NCI-H2227 treated with DMSO at 0.1 percent for 48 hours (cell line): ENCODE measurements around the gene PRPF6.
"Not testable (repeated sequence)": the region's sequence is repeated elsewhere in the genome, so short reads cannot be mapped to it uniquely, and the experiment has no call there.

Experiments
- DNase-seq: peaks from one replicate; lab custom pipeline; 2025; lab: John Stamatoyannopoulos, UW

The PRPF6 gene

DNA sequence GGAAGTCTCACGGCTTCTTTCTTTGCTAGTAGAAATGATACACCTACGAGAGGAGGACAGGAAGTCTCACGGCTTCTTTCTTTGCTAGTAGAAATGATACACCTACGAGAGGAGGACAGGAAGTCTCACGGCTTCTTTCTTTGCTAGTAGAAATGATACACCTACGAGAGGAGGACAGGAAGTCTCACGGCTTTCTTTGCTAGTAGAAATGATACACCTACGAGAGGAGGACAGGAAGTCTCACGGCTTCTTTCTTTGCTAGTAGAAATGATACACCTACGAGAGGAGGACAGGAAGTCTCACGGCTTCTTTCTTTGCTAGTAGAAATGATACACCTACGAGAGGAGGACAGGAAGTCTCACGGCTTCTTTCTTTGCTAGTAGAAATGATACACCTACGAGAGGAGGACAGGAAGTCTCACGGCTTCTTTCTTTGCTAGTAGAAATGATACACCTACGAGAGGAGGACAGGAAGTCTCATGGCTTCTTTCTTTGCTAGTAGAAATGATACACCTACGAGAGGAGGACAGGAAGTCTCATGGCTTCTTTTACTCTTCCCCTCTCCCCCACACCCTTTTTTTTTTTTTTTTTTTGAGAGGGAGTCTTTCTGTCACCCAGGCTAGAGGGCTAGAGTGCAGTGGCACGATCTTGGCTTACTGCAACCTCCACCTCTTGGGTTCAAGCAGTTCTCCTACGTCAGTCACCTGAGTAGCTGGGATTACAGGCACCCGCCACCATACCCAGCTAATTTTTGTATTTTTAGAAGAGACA, 31.6 kb downstream of the PRPF6 start:
- not testable (repeated sequence) for DNase-seq

GRCh38 chr20:64015635-64016034, 34.7 kb downstream of the PRPF6 start:
- DNase-seq = no peak

GRCh38 chr20:64021124-64021975, 40.4 kb downstream of the PRPF6 start:
- no peak for DNase-seq

DNA sequence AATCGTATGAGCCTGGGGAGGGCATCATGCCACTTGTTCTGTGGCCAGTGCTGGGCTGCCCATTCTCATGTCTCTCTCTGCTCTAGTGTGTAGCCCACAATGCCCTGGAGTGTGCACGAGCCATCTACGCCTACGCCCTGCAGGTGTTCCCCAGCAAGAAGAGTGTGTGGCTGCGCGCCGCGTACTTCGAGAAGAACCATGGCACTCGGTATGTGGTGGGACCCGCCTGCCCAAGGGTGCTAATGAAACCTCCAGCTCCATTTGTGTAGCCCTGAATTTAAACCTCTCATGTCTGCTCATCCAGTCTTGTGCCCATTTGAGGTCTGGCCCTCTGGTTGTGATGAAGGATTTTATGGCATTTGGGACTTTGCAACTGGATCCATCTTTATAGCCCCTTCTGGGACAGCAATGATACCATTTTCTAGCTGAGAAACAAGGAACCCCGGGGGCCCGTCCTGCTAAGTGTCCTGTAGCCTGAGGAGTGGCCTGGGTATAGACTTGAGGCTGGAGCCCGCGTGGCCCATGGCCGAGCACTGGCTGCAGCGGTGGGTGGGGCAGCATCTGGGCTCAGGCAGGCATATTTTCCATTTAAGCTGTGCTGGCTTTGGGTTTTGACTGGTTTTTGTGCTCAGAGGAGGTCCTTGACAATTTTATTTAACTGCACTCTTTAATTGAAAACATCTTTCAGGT, 41.9 kb downstream of the PRPF6 start:
- no peak for DNase-seq

- DNase-seq = no peak
These were observed 42.6 kb downstream of the PRPF6 start for GRCh38 chr20:64023361-64024140.

DNA sequence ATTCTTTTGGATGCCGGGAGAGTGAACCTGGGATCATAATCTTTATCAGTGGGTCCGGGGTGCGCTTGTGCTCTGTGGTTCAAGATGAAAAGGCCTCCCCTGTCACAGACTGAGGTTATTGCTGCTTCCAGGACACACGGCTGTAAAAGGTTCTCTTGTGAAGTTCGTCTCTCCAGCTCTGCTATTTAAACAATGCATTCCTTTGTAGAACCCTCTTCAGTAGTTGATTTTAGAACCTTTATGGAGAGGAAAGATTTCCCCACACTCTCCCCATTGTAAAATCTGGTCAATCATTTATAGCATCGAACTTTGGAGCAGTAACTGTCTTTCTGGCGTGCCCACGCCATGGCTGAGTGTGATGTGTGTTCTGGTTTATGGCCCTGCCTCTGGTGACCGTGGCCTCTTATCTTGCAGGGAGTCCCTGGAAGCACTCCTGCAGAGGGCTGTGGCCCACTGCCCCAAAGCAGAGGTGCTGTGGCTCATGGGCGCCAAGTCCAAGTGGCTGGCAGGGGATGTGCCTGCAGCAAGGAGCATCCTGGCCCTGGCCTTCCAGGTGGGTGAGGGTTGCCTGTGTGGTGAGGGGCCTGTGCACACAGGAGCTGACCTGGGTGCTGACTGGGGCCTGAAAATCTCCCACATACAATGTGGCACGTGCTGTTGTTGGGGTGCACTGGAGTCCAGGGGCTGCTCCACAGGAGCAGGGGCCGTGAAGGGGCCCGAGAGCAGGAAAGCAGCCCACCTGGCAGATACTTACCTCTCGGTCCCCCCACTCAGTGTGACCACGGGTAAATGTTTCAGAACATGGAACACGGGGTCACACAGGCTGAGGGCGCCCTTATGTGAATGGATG, 43.4 kb downstream of the PRPF6 start:
- DNase-seq = no peak

- no peak for DNase-seq
These were observed 44.3 kb downstream of the PRPF6 start for GRCh38 chr20:64025101-64025825.

DNA sequence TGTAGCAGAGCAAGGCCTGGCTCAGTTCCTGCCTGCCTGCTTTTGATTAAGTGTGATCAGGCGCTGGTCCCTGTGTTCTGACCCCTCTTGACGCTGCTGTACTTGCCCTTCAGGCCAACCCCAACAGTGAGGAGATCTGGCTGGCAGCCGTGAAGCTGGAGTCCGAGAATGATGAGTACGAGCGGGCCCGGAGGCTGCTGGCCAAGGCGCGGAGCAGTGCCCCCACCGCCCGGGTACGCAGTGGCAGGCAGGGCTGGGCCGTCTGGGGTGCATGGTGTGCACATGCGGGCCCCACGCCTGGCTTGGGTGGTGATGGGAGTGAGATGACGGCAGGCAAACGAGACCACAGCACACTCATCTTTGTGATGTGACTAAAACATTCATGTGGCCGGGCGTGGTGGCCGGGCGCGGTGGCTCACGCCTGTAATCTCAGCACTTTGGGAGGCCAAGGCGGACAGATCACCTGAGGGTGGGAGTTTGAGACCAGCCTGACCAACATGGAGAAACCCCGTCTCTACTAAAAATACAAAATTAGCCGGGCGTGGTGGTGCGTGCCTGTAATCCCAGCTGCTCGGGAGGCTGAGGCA, 45.0 kb downstream of the PRPF6 start:
- DNase-seq = no peak

- DNase-seq = no peak
These were observed 47.2 kb downstream of the PRPF6 start for GRCh38 chr20:64027981-64028685.

- no peak for DNase-seq
These were observed 48.6 kb downstream of the PRPF6 start for GRCh38 chr20:64029293-64030117.

- no peak for DNase-seq
These were observed 49.6 kb downstream of the PRPF6 start for GRCh38 chr20:64030371-64031134.

DNA sequence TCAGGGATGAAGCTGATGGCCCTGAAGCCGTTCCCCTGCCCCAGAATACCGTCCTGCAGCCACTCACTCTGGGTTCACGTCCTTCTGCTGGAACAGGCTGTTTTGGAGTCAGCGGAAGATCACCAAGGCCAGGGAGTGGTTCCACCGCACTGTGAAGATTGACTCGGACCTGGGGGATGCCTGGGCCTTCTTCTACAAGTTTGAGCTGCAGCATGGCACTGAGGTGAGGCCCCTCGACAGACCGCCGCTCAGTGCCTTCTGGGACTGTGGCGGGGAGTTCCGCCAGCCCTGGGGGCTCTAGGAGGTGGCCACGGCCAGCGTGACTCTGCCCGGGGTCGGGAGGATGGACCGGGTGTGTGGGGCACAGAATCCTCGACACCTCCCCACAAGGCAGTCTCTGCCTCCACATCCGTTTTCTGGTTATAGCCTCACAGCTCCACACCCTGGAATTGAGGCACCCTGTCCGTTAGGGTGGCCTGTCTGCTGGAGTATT, 50.9 kb downstream of the PRPF6 start:
- DNase-seq = no peak

- no peak for DNase-seq
These were observed 52.0 kb downstream of the PRPF6 start for GRCh38 chr20:64032706-64033624.

DNA sequence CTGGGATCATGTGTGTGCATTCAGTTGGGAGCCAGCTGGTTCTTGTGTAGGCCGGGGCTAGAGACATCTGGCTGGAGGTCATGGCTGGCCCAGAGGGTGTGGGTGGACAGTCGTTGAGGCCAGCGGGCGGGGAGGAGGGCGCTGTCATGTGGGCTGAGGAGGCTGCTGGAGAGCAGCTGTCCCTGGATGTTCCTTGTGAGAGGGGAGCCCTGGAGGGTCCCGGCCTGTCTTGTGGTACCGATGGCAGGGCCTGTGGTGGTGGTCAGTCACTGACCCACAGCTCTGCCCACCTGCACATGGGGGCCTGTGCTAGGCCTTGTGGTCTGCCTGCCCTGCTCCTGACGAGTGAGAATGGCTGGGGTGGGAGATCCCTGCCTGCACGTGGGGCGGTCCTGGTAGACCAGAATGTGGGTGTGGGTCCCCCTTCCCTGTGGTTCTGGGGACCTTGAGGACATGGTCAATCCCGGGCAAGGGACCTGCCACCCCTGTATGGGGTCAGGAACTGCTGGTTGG, 53.1 kb downstream of the PRPF6 start:
- no peak for DNase-seq

- no peak for DNase-seq
These were observed 54.4 kb downstream of the PRPF6 start for GRCh38 chr20:64035066-64035932.
